Neutrophil (primary cell): Measurements from ENCODE around the gene CNTN4.

ENCODE experiments used
- H3K27ac ChIP-seq: fragments of 200-600 bp; sonication (generic); 2 replicates; pipeline ENCODE4 v1.5.1; 2016; ENCODE audit warnings: mild to moderate bottlenecking, moderate library complexity
- H3K27me3 ChIP-seq: fragments of 200-600 bp; sonication (generic); 2 replicates; pipeline ENCODE4 v1.6.0; 2016; ENCODE audit warnings: mild to moderate bottlenecking
- H3K36me3 ChIP-seq: fragments of 200-600 bp; sonication (generic); 2 replicates; pipeline ENCODE4 v1.5.1; 2017
- H3K4me1 ChIP-seq, 2 experiments: fragments of 200-600 bp in 1 of 2; sonication (generic) in 1 of 2; 1 replicate in 1 of 2; 2 replicates in 1 of 2; pipeline versions ENCODE4 v1.5.1 to v1.6.1; 2013 to 2016; ENCODE audit warnings: low read depth in 1 of 2, low read length in 1 of 2, mild to moderate bottlenecking in 1 of 2, moderate library complexity in 1 of 2; ENCODE audit not compliant: control insufficient read depth in 1 of 2, insufficient read depth in 1 of 2
- H3K4me3 ChIP-seq, 2 experiments: fragments of 200-600 bp in 1 of 2; sonication (generic) in 1 of 2; 1 replicate in 1 of 2; 2 replicates in 1 of 2; pipeline ENCODE4 v1.5.1; 2013 to 2016; ENCODE audit warnings: low read depth in 1 of 2, low read length in 1 of 2, mild to moderate bottlenecking in 1 of 2, moderate library complexity in 1 of 2
- H3K9me3 ChIP-seq: fragments of 200-600 bp; sonication (generic); 2 replicates; pipeline ENCODE4 v1.5.1; 2016
- TF ChIP-seq, protein P1 (sequence below): fragments of 200-600 bp; sonication (generic); IDR thresholded peaks from 2 replicates; pipeline ENCODE4 v1.5.1; 2016; ENCODE audit warnings: antibody characterized with exemption

Gene CNTN4

DNA sequence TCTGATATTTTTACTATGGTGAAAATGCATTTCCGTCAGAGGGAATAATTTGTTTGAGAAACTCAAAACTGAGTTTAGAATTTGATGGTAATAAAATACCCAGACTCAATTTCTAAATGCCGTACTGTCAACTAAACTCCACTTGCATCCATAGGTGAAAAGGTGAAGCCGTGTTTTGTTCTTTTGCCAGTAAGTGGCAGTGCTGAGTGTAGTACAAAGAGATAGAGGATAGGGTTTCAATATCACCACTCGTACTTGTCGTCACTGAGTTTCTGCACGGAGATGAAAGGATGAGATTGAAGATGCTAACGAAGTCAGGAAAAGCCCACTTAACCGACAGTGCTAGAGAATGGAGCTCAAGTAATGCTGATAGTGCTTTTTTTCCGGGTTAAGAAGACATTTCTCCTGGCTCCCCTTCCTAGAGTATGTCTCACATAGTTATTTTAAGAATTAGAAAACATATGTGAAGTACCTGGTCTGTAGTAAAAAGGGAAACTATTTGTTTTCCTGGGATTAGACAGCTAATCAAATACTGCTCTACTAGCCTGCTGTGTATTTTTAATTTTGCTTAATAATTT, 666.4 kb downstream of the CNTN4 start:
- Histone ChIP-seq H3K4me3 (no peak overlapping the region), H3K4me1 (no peaks in the 10 kb centered on the region), H3K9me3 (no peaks in the 10 kb centered on the region), H3K27me3 (no peaks in the 10 kb centered on the region), H3K27ac (no peak overlapping the region), H3K36me3 (no peaks in the 10 kb centered on the region)
- TF ChIP-seq, protein P1, sequence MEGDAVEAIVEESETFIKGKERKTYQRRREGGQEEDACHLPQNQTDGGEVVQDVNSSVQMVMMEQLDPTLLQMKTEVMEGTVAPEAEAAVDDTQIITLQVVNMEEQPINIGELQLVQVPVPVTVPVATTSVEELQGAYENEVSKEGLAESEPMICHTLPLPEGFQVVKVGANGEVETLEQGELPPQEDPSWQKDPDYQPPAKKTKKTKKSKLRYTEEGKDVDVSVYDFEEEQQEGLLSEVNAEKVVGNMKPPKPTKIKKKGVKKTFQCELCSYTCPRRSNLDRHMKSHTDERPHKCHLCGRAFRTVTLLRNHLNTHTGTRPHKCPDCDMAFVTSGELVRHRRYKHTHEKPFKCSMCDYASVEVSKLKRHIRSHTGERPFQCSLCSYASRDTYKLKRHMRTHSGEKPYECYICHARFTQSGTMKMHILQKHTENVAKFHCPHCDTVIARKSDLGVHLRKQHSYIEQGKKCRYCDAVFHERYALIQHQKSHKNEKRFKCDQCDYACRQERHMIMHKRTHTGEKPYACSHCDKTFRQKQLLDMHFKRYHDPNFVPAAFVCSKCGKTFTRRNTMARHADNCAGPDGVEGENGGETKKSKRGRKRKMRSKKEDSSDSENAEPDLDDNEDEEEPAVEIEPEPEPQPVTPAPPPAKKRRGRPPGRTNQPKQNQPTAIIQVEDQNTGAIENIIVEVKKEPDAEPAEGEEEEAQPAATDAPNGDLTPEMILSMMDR, result no peak

DNA sequence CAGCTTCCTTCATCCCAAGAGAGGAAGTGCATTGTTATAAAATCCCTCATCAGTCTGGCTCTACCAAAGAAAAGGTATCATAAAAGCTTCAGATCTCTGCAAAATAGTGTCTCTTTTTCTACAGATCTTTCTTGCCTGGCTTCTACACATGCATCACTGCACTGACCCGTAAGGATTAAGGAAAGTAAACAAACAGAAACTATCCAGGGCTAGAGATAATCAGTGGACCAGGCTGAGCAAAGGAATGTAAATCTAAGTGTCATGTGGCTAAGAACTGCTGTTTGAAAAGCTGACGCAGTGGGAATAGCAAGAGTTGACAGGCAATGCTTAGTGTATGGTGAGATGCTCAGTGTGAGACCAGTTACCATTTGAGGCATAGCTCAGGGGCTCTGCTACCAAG, 671.8 kb downstream of the CNTN4 start:
- H3K4me1 ChIP-seq, result no peaks in the 10 kb centered on the region
- TF ChIP-seq, protein P1, result no peak
- no peak overlapping the region for H3K27ac ChIP-seq
- no peaks in the 10 kb centered on the region for H3K9me3 ChIP-seq
- H3K4me3 ChIP-seq, result no peak overlapping the region
- H3K36me3 ChIP-seq, result no peaks in the 10 kb centered on the region
- no peaks in the 10 kb centered on the region for H3K27me3 ChIP-seq

GRCh38 chr3:2771193-2771592, 672.5 kb downstream of the CNTN4 start:
- H3K27me3 ChIP-seq, result no peaks in the 10 kb centered on the region
- H3K36me3 ChIP-seq, result no peaks in the 10 kb centered on the region
- H3K9me3 ChIP-seq, result no peaks in the 10 kb centered on the region
- H3K27ac ChIP-seq, result no peak overlapping the region
- H3K4me3 ChIP-seq, result no peak overlapping the region
- TF ChIP-seq, protein P1, result no peak
- H3K4me1 ChIP-seq, result no peaks in the 10 kb centered on the region

GRCh38 chr3:2771741-2772140, 673.1 kb downstream of the CNTN4 start:
- no peaks in the 10 kb centered on the region for H3K36me3 ChIP-seq
- H3K27ac ChIP-seq, result no peak overlapping the region
- TF ChIP-seq, protein P1, result no peak
- no peaks in the 10 kb centered on the region for H3K27me3 ChIP-seq
- no peaks in the 10 kb centered on the region for H3K4me1 ChIP-seq
- H3K4me3 ChIP-seq, result no peak overlapping the region
- H3K9me3 ChIP-seq, result no peaks in the 10 kb centered on the region

DNA sequence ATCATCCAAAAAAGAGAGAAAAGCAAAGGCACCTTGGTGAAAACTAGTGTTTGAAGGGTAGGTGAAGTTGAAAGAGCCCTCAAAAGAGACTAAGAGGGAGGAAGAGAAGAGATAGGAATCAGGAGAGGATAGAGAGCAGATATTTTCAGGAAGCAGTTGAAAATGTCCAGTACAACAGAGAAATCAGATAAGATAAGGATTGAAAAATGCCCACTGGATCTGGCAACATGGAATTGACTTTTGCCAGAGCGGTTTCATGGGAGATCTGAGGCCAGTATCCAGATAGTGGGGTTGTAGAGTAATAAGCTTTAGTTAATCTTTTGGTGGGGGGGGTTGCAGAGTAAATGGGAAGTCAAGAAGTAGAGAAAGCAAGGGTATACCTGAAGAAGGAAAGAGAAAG, 674.1 kb downstream of the CNTN4 start:
- H3K4me3 ChIP-seq, result no peak overlapping the region
- no peak overlapping the region for H3K27ac ChIP-seq
- H3K9me3 ChIP-seq, result no peaks in the 10 kb centered on the region
- H3K27me3 ChIP-seq, result no peaks in the 10 kb centered on the region
- H3K4me1 ChIP-seq, result no peaks in the 10 kb centered on the region
- H3K36me3 ChIP-seq, result no peaks in the 10 kb centered on the region
- TF ChIP-seq, protein P1, result no peak
